Endothelial cell of umbilical vein (primary cell): ENCODE measurements around the gene CENATAC. TPM values are rescaled to one million over a fixed set of nuclear protein-coding genes. Genes with fewer than 3 reads are reported as not detected.

ENCODE experiments used
- BruUV-seq: library from RNA; stranded (reverse); fragments of 400-500 nt; replicated peaks from 2 replicates; lab custom pipeline; 2021; lab: Mats Ljungman, UMichigan
- CTCF ChIA-PET: fragments of 300-600, 350-600 bp; sonication (Branson Sonifier 250); formaldehyde crosslinking; loops from one replicate; lab custom pipeline; 2021; ENCODE audit warnings: antibody characterized with exemption, inconsistent platforms; lab: Charles Lee
- POLR2A ChIA-PET: fragments of 300-600, 350-600 bp; sonication (Branson Sonifier 250); formaldehyde crosslinking; loops from one replicate; lab custom pipeline; 2021; ENCODE audit warnings: antibody characterized with exemption, inconsistent platforms; lab: Charles Lee
- DNase-seq: peaks from one replicate; pipeline ENCODE4 v3.0.0-alpha.2; 2011; ENCODE audit warnings: low read depth, low spot score
- FAIRE-seq: peaks from 2 replicates; lab custom pipeline; 2011; peaks lifted over from hg19 to GRCh38; lab: Jason Lieb, UNC
- H2AFZ ChIP-seq: 2 replicates; pipeline ENCODE4 v1.6.0; 2012; ENCODE audit warnings: low read depth, low read length, control low read depth, inconsistent platforms
- H3K27ac ChIP-seq: 2 replicates; pipeline ENCODE4 v1.5.1; 2011; ENCODE audit warnings: low read depth, mild to moderate bottlenecking, control low read depth, low read length, moderate library complexity; ENCODE audit not compliant: insufficient read depth
- H3K27me3 ChIP-seq, 2 experiments: 2 replicates each; pipeline versions ENCODE4 v1.6.0 to v1.6.1; 2011; ENCODE audit warnings: low read length in 2 of 2, mixed read lengths in 1 of 2; ENCODE audit not compliant: control insufficient read depth in 2 of 2, insufficient read depth in 2 of 2
- H3K36me3 ChIP-seq, 2 experiments: 2 replicates in 1 of 2; 3 replicates in 1 of 2; pipeline ENCODE4 v1.5.1; 2011; ENCODE audit warnings: low read length in 2 of 2, mild to moderate bottlenecking in 1 of 2, moderate library complexity in 1 of 2; ENCODE audit not compliant: control insufficient read depth in 2 of 2, insufficient read depth in 2 of 2; ENCODE audit errors: extremely low read depth in 1 of 2
- H3K4me1 ChIP-seq: 3 replicates; pipeline ENCODE4 v1.5.1; 2011; ENCODE audit warnings: mild to moderate bottlenecking, low read length; ENCODE audit not compliant: control insufficient read depth, insufficient read depth; ENCODE audit errors: extremely low read depth
- H3K4me2 ChIP-seq: 2 replicates; pipeline ENCODE4 v1.6.1; 2011; ENCODE audit warnings: low read length, control low read depth, mixed read lengths; ENCODE audit not compliant: insufficient read depth
- H3K4me3 ChIP-seq, 3 experiments: fragments of 200-600 bp in 1 of 3; sonication (generic), shearing (Covaris generic) in 1 of 3; replicated peaks in 1 of 3; 2 replicates each; pipeline ENCODE4 v1.5.1; 2011 to 2016; ENCODE audit warnings: control low read depth in 3 of 3, low read length in 3 of 3, mild to moderate bottlenecking in 2 of 3, inconsistent platforms in 1 of 3, low read depth in 1 of 3, moderate library complexity in 1 of 3; ENCODE audit not compliant: insufficient read depth in 1 of 3
- H3K79me2 ChIP-seq: 2 replicates; pipeline ENCODE4 v1.6.0; 2012; ENCODE audit warnings: low read length, inconsistent platforms; ENCODE audit not compliant: control insufficient read depth, insufficient read depth
- H3K9ac ChIP-seq: replicated peaks from 2 replicates; pipeline ENCODE3; 2011; ENCODE audit warnings: low read length, control low read depth; ENCODE audit not compliant: insufficient read depth; ENCODE audit errors: extremely low read depth
- H3K9me1 ChIP-seq: replicated peaks from 3 replicates; pipeline ENCODE4 v1.6.0; 2011; ENCODE audit warnings: mild to moderate bottlenecking, low read length; ENCODE audit not compliant: control insufficient read depth, insufficient read depth; ENCODE audit errors: extremely low read depth
- H3K9me3 ChIP-seq: replicated peaks from 2 replicates; pipeline ENCODE4 v1.5.1; 2012; ENCODE audit warnings: low read length, inconsistent platforms; ENCODE audit not compliant: control insufficient read depth, insufficient read depth
- H4K20me1 ChIP-seq: replicated peaks from 2 replicates; pipeline ENCODE3; 2011; ENCODE audit warnings: mild to moderate bottlenecking, low read length; ENCODE audit not compliant: control insufficient read depth, insufficient read depth; ENCODE audit errors: extremely low read depth
- EZH2 ChIP-seq: IDR thresholded peaks from 2 replicates; pipeline ENCODE4 v1.6.1; 2012; ENCODE audit warnings: borderline replicate concordance, low read depth, mild to moderate bottlenecking, moderate library complexity, low read length, inconsistent platforms; ENCODE audit not compliant: severe bottlenecking
- FOS ChIP-seq: IDR thresholded peaks from 2 replicates; pipeline ENCODE4 v1.6.1; 2011; ENCODE audit warnings: mild to moderate bottlenecking, low read length, moderate library complexity, borderline replicate concordance; ENCODE audit not compliant: insufficient read depth
- GATA2 ChIP-seq: IDR thresholded peaks from 2 replicates; pipeline ENCODE4 v1.7.0; 2011; ENCODE audit warnings: low read depth, mild to moderate bottlenecking, moderate library complexity, mixed read lengths, low read length; ENCODE audit not compliant: insufficient read length, insufficient read depth
- JUN ChIP-seq: IDR thresholded peaks from 2 replicates; pipeline ENCODE4 v1.6.1; 2011; ENCODE audit warnings: borderline replicate concordance, low read depth; ENCODE audit not compliant: insufficient read length, insufficient read depth
- MYC ChIP-seq: IDR thresholded peaks from one replicate; pipeline ENCODE4 v1.6.1; 2011; ENCODE audit warnings: mild to moderate bottlenecking, low read depth, low read length
- POLR2A ChIP-seq: IDR thresholded peaks from 2 replicates; pipeline ENCODE4 v1.6.1; 2012; ENCODE audit warnings: low read depth, mild to moderate bottlenecking, control low read depth, low read length
- dilution Hi-C: fragments of 300-500 bp; cut with MboI; formaldehyde crosslinking; loops from one replicate; pipeline ENCODE4 v1.15.0; 2019; ENCODE audit warnings: low sequenced_read_pairs; ENCODE audit not compliant: extremely low pct_ligation_motif_present
- intact Hi-C: fragments of 100-400 bp; cut with micrococcal nuclease; formaldehyde crosslinking; loops from one replicate; pipeline ENCODE4 v1.10.0; 2022
- polyA plus RNA-seq, 4 experiments: library from polyadenylated mRNA; depleted of rRNA in 3 of 4; stranded (reverse) in 3 of 4; unstranded in 1 of 4; fragments of >200 nt; gene quantifications; 2 replicates each; pipeline versions ENCODE4 v1.2.1 to v1.2.3, GENCODE V29; 2011 to 2012; ENCODE audit warnings: missing spikeins in 1 of 4
- total RNA-seq: library from RNA; stranded (reverse); gene quantifications from 2 replicates; pipeline ENCODE4 v1.2.3, GENCODE V29; 2021
- TF ChIP-seq, protein P1 (sequence below), 2 donors: IDR thresholded peaks; 1 replicate in 1 of 2; 2 replicates in 1 of 2; pipeline ENCODE4 v1.5.1; 2011; ENCODE audit warnings: low read length in 2 of 2, mild to moderate bottlenecking in 2 of 2, moderate library complexity in 2 of 2, control low read depth in 1 of 2, inconsistent platforms in 1 of 2, low read depth in 1 of 2; ENCODE audit not compliant: insufficient read depth in 1 of 2; ENCODE audit errors: extremely low read depth in 1 of 2

CENATAC gene
- total and polyA plus RNA-seq, 2 donors (not counting 3 experiments of a cell fraction or from before 2014, with no cell fraction given) = 14.2 to 41.8 TPM

DNA sequence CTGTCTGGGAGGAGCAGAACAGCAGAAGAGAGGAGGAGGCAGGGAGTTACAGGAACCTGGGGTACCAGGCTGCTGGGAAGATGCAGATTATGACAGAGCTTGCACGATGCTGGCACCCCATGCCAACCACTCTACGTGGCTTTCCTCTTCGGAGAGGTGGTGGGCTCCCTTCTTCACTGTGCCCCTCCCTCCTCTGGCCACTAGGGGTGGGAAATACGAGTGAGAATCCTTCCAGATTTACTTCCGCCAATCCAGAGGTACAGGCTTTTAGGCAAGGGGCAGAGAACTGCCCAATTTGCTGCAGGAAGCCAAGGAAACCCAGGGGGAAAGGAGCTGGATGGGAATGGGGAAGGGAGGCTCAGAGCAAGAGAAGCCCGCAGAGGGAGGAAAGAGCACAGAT is 46.8 kb downstream of the CENATAC start:
- Histone ChIP-seq H3K79me2 (no peaks in the 10 kb centered on the region), H3K9me3 (no peaks in the 10 kb centered on the region), H3K27me3 (peaks cover 0 to 1% of the 10 kb centered on the region in 2 experiments), H2AFZ (no peak overlapping the region), H3K36me3 (peaks cover 13 to 43% of the 10 kb centered on the region in 2 experiments), H3K27ac (no peak overlapping the region), H3K9ac (no peak overlapping the region), H3K4me3 (no peak overlapping the region), H3K4me1 (no peaks in the 10 kb centered on the region), H3K9me1 (no peaks in the 10 kb centered on the region), H4K20me1 (no peaks in the 10 kb centered on the region), H3K4me2 (no peak overlapping the region)
- TF ChIP-seq GATA2 (no peak), POLR2A (no peak), JUN (no peak), EZH2 (no peak), FOS (no peak), MYC (no peak)
- TF ChIP-seq, protein P1, sequence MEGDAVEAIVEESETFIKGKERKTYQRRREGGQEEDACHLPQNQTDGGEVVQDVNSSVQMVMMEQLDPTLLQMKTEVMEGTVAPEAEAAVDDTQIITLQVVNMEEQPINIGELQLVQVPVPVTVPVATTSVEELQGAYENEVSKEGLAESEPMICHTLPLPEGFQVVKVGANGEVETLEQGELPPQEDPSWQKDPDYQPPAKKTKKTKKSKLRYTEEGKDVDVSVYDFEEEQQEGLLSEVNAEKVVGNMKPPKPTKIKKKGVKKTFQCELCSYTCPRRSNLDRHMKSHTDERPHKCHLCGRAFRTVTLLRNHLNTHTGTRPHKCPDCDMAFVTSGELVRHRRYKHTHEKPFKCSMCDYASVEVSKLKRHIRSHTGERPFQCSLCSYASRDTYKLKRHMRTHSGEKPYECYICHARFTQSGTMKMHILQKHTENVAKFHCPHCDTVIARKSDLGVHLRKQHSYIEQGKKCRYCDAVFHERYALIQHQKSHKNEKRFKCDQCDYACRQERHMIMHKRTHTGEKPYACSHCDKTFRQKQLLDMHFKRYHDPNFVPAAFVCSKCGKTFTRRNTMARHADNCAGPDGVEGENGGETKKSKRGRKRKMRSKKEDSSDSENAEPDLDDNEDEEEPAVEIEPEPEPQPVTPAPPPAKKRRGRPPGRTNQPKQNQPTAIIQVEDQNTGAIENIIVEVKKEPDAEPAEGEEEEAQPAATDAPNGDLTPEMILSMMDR (IDR thresholded peaks at IDR 0.05; ENCODE audit: extremely low read depth in 1 of 2, insufficient read depth in 1 of 2, low read depth in 1 of 2, low read length in 2 of 2) = peak in 1 of 2 donors; percentile 25
- BruUV-seq = TSS peak; percentile 64
- DNase-seq (no peak), FAIRE-seq (no peak)
- intact Hi-C loops = no loop called here
- POLR2A ChIA-PET = interaction anchor here (0.6 kb wide), 1 partner anchor 33 kb away, joined by 4 read pairs; no protein-coding TSS in a partner anchor
- CTCF ChIA-PET = interaction anchor here (0.7 kb wide), 1 partner anchor 472 kb away, joined by 3 read pairs; the partner anchor contains the start of gene ARCN1
- dilution Hi-C loops = no loop called here
